ENCODE data around the gene NUMA1.

Gene NUMA1

DNA sequence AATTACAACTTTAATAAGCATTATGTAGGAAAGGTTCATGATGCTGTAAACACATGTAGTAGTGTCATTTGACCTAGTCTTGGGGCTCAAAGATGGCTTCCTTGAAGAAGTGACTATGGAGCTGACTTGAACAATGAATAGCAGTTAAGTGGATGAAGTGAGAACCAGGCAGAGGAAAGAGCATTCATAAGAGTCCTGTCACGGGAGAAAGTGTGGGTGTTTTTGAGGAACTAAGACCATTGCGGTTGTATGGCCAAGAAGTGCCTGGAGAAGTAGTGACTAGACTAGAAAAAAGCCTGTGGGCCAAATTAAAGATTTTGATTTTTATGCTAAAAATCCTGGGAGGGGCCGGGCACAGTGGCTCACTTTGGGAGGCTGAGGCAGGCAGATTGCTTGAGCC, 88.8 kb downstream of the NUMA1 start:
- no peak for DNase-seq (ENCODE audit: low read depth, low spot score)
- in situ Hi-C loops (cut with HindIII; ENCODE audit: low sequenced_read_pairs): no loop called here
- TF ChIP-seq, protein P1, sequence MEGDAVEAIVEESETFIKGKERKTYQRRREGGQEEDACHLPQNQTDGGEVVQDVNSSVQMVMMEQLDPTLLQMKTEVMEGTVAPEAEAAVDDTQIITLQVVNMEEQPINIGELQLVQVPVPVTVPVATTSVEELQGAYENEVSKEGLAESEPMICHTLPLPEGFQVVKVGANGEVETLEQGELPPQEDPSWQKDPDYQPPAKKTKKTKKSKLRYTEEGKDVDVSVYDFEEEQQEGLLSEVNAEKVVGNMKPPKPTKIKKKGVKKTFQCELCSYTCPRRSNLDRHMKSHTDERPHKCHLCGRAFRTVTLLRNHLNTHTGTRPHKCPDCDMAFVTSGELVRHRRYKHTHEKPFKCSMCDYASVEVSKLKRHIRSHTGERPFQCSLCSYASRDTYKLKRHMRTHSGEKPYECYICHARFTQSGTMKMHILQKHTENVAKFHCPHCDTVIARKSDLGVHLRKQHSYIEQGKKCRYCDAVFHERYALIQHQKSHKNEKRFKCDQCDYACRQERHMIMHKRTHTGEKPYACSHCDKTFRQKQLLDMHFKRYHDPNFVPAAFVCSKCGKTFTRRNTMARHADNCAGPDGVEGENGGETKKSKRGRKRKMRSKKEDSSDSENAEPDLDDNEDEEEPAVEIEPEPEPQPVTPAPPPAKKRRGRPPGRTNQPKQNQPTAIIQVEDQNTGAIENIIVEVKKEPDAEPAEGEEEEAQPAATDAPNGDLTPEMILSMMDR (IDR thresholded peaks at IDR 0.05; ENCODE audit: low read depth, low read length): no peak
- no peak overlapping the region for H3K4me3 ChIP-seq (ENCODE audit: low read depth, low read length)

DNA sequence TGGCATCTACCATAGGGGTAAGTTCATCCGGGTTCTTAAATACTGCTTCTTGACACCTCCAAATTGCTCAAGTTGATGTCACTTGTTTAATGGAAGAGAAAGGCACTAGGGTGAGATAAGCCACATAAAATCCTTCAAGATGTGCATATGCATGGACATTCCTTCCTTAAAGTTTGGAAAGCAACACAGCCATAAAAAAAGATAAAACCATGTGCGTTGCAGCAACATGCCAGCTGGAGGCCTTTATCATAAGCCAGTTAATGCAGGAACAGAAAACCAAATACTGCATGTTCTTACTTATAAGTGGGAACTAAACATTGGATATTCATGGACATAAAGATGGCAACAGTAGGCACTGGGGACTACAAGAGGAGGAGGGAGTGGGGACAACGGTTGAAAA, 89.6 kb downstream of the NUMA1 start:
- TF ChIP-seq, protein P1 (IDR thresholded peaks at IDR 0.05; ENCODE audit: low read depth, low read length): no peak
- no peak overlapping the region for H3K4me3 ChIP-seq (ENCODE audit: low read depth, low read length)
- in situ Hi-C loops (cut with HindIII; ENCODE audit: low sequenced_read_pairs): no loop called here
- no peak for DNase-seq (ENCODE audit: low read depth, low spot score)

DNA sequence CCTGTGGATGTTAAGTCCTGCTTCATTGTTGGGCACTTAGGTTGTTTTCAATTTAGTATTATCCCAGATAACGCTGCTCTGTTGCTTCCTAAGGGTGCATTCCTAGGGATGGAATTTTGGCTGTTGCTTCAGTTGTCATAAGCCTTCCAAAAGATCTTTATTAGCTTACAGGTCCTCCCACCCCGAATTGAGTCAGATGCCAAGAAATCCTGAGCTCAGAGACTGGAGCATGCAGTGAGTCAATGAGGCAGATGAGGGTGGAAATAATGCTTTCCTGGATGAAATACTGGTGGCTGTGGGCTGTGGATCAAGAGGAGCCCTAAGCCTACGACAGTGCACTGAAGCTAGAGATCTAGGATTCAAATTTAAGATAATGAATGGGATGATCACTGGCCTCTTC, 92.3 kb downstream of the NUMA1 start:
- H3K4me3 ChIP-seq (ENCODE audit: low read depth, low read length): no peak overlapping the region
- in situ Hi-C loops (cut with HindIII; ENCODE audit: low sequenced_read_pairs): no loop called here
- DNase-seq (ENCODE audit: low read depth, low spot score): peak; percentile 32
- TF ChIP-seq, protein P1 (IDR thresholded peaks at IDR 0.05; ENCODE audit: low read depth, low read length): no peak

DNA sequence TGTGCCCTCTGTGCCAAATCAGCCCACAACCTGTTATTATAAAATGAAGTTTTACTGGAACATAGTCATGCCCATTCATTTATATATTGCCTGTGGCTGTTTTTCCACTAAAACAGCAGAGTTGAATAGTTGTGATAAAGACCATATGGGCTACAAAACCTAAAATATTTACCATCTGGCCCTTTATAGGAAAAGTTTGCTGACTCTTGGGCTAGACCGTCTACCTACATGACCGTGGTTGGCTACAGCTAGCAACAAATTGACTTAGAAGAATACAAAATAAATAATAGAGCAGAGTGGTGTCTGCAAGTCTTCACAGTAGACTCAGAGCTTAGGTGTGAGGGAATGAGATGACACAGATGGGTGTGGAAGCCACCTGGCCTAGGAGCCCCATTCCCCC, 92.8 kb downstream of the NUMA1 start:
- in situ Hi-C loops (cut with HindIII; ENCODE audit: low sequenced_read_pairs): no loop called here
- TF ChIP-seq, protein P1 (IDR thresholded peaks at IDR 0.05; ENCODE audit: low read depth, low read length): no peak
- DNase-seq (ENCODE audit: low read depth, low spot score): no peak
- no peak overlapping the region for H3K4me3 ChIP-seq (ENCODE audit: low read depth, low read length)

DNA sequence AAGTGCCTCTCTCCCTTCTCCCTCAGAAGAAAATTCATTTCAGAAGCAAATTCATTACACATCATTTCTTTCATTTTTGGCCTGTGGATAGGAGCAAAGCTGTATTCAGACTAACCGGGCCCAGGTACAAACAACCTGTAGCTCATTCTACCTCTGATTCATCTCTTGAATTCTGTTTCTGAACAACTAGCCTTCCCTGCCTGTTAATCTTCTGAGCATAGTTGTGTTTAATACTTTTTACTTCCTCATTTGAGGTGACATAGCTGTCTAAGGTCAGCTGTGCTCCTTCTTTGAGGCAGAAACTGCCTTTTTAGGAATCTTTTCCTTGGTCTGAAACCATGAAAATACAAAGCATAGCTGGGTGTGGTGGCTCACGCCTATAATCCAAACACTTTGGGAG, 94.2 kb downstream of the NUMA1 start:
- DNase-seq (ENCODE audit: low read depth, low spot score): no peak
- in situ Hi-C loops (cut with HindIII; ENCODE audit: low sequenced_read_pairs): no loop called here
- TF ChIP-seq, protein P1 (IDR thresholded peaks at IDR 0.05; ENCODE audit: low read depth, low read length): no peak
- H3K4me3 ChIP-seq (ENCODE audit: low read depth, low read length): no peak overlapping the region

DNA sequence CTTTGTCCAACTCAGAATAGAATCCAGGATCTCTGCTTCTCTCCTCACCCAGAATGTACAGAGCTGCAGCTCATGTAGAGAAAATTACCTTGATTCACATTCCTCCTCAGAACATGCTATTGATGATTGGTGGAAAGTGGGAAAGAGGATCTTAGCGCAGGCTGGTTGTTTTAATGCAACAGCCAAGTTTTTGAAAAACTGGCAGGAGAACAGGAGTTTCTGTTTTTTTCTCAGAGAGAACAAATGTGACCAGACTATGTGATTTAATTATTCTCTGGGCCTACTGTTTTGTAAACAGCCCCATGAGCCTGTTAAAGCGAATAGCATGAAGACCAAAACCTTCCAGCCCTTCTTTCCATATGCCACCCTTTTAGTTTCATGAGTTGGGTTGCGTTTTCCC, 100.7 kb downstream of the NUMA1 start:
- in situ Hi-C loops (cut with HindIII; ENCODE audit: low sequenced_read_pairs): no loop called here

More for the DNA sequence above, 100.7 kb downstream of the NUMA1 start:
- TF ChIP-seq, protein P1 (IDR thresholded peaks at IDR 0.05; ENCODE audit: low read depth, low read length): no peak
- no peak for DNase-seq (ENCODE audit: low read depth, low spot score)
- no peak overlapping the region for H3K4me3 ChIP-seq (ENCODE audit: low read depth, low read length)
